ENCODE data around the gene RNF225. TPM values are rescaled to one million over a fixed set of nuclear protein-coding genes. Genes with fewer than 3 reads are reported as not detected.
A peak's percentile ranks its signal among the peaks of the same experiment; 100 is the strongest.
"Not testable (repeated sequence)": the region's sequence is repeated elsewhere in the genome, so short reads cannot be mapped to it uniquely, and the experiment has no call there.

The RNF225 gene
- total and polyA plus RNA-seq, 2 experiments from 2014 or later = 3.1 TPM; not detected in 1

- H3K27ac ChIP-seq = no peak overlapping the region
Observed at GRCh38 chr19:58401840-58402421, 6.5 kb downstream of the RNF225 start.

GRCh38 chr19:58403920-58404478 is 8.5 kb downstream of the RNF225 start:
- H3K27ac ChIP-seq; H3K4me3 ChIP-seq; H3K9me3 ChIP-seq (ENCODE audit: low read depth); H3K27me3 ChIP-seq; H3K36me3 ChIP-seq; DNase-seq (ENCODE audit: low read depth in 1 of 2, low spot score in 1 of 2): not testable (repeated sequence)
- H3K4me1 ChIP-seq (ENCODE audit: low read depth) = peaks cover 11% of the 10 kb centered on the region

More at GRCh38 chr19:58401840-58402421, 6.5 kb downstream of the RNF225 start:
- peak overlapping the region; percentile 83 for H3K4me3 ChIP-seq
- no peak for TF ChIP-seq CTCF (IDR thresholded peaks at IDR 0.05; ENCODE audit: low read depth, low read length)
- H3K4me1 ChIP-seq (ENCODE audit: low read depth) = peaks cover 6% of the 10 kb centered on the region
- DNase-seq (ENCODE audit: low read depth in 1 of 2, low spot score in 1 of 2) = no peak
- no peaks in the 10 kb centered on the region for H3K9me3 ChIP-seq (ENCODE audit: low read depth)
- H3K36me3 ChIP-seq = no peaks in the 10 kb centered on the region
- peaks cover 2% of the 10 kb centered on the region for H3K27me3 ChIP-seq

GRCh38 chr19:58406818-58407657 is 11.6 kb downstream of the RNF225 start:
- Histone ChIP-seq H3K27ac (peak overlapping the region; percentile 78), H3K9me3 (ENCODE audit: low read depth) (no peaks in the 10 kb centered on the region), H3K36me3 (no peaks in the 10 kb centered on the region), H3K4me1 (ENCODE audit: low read depth) (peaks cover 4% of the 10 kb centered on the region), H3K4me3 (peak overlapping the region; percentile 75), H3K27me3 (no peaks in the 10 kb centered on the region)
- TF ChIP-seq CTCF (IDR thresholded peaks at IDR 0.05; ENCODE audit: low read depth, low read length) = peak; percentile 40
- no peak for DNase-seq (ENCODE audit: low read depth in 1 of 2, low spot score in 1 of 2)

- Histone ChIP-seq H3K36me3 (no peaks in the 10 kb centered on the region), H3K27me3 (no peaks in the 10 kb centered on the region), H3K4me1 (ENCODE audit: low read depth) (peaks cover 4% of the 10 kb centered on the region), H3K27ac (peak overlapping the region; percentile 78), H3K4me3 (peak overlapping the region; percentile 75), H3K9me3 (ENCODE audit: low read depth) (no peaks in the 10 kb centered on the region)
- DNase-seq (ENCODE audit: low read depth in 1 of 2, low spot score in 1 of 2) = no peak
- TF ChIP-seq CTCF (IDR thresholded peaks at IDR 0.05; ENCODE audit: low read depth, low read length) = no peak
Observed at GRCh38 chr19:58407658-58408151, 12.2 kb downstream of the RNF225 start.

GRCh38 chr19:58408152-58409009 is 12.9 kb downstream of the RNF225 start, which contains the start of gene ZNF584:
Gene ZNF584 (plus strand): TSS chr19:58408649. CDS start chr19:58409148, 499 bp downstream.
- peak within 1 kb of the TSS; percentile 75 for H3K4me3 ChIP-seq
- peaks cover 4% of the 10 kb centered on the region for H3K4me1 ChIP-seq (ENCODE audit: low read depth)
- H3K9me3 ChIP-seq (ENCODE audit: low read depth) = no peaks in the 10 kb centered on the region
- H3K27me3 ChIP-seq = no peaks in the 10 kb centered on the region
- peak within 1 kb of the TSS; percentile 78 for H3K27ac ChIP-seq
- H3K36me3 ChIP-seq = no peaks in the 10 kb centered on the region
- peak; percentile 96 to 98 for DNase-seq (ENCODE audit: low read depth in 1 of 2, low spot score in 1 of 2)
- peak; percentile 25 for TF ChIP-seq CTCF (IDR thresholded peaks at IDR 0.05; ENCODE audit: low read depth, low read length)

All from cardiac muscle cell (in vitro differentiated cells and primary cell).